Activated naive CD4-positive, alpha-beta T cell treated with anti-CD3 and anti-CD28 coated beads, Interleukin-2, amount 10 ng/mL, durations not matched to agents 7 days and 5 days (primary cell): ENCODE results near the gene SOX13.
"Not testable (repeated sequence)": the region's sequence is repeated elsewhere in the genome, so short reads cannot be mapped to it uniquely, and the experiment has no call there.

Experiments used
- CTCF ChIA-PET: fragments of 350-600 bp; sonication (Branson Sonifier 250); formaldehyde crosslinking; loops from one replicate; lab custom pipeline; 2021; ENCODE audit warnings: antibody characterized with exemption; lab: Charles Lee
- DNase-seq: peaks from one replicate; pipeline ENCODE4 v3.0.0-alpha.2; 2020
- H3K27ac Mint-ChIP-seq: one replicate; pipeline ENCODE4 v1.8.0; 2021; ENCODE audit warnings: mild to moderate bottlenecking, moderate library complexity, mixed read lengths
- H3K27me3 Mint-ChIP-seq: one replicate; pipeline ENCODE4 v1.8.0; 2021; ENCODE audit warnings: mild to moderate bottlenecking, mixed read lengths
- H3K36me3 Mint-ChIP-seq: one replicate; pipeline ENCODE4 v1.8.0; 2021; ENCODE audit warnings: mixed read lengths
- H3K4me1 Mint-ChIP-seq: one replicate; pipeline ENCODE4 v1.8.0; 2021; ENCODE audit warnings: mixed read lengths
- H3K4me3 Mint-ChIP-seq: one replicate; pipeline ENCODE4 v1.8.0; 2021; ENCODE audit warnings: mild to moderate bottlenecking, moderate library complexity, mixed read lengths
- H3K9me3 Mint-ChIP-seq: one replicate; pipeline ENCODE4 v1.8.0; 2021; ENCODE audit warnings: mixed read lengths

Gene SOX13

DNA sequence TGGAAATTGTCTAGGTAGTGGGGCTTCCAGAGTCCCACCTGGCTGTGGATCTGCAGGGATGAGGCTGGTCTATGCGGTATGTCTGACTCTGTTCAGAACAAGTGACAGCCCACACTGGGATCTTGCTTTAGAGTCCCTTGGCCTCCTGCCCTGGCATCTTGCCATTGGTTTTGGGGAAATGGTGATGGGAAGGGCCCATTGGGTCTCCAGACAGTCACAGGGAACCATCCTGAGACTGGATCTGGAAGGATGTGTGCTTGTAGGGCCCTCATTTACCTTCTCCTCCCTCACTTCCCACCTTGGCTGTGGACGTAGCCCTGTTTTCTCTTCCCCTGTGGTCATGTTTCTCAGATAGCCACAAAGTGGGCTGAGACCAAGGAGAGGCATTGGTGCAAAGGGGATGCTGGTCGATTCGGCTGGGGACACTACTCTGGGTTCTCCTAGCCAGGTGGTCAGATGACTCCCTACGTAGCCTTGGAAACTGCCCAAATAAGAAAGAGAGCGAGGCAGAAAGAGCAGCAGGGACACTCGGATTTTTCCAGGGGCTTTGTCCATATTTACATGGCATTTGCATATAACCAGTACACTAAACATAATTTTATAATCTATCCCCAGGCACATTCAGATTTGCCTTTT lies 15.1 kb downstream of the SOX13 start:
- Mint-ChIP-seq H3K4me1 (no peaks in the 10 kb centered on the region), H3K27ac (no peak overlapping the region), H3K9me3 (no peaks in the 10 kb centered on the region), H3K36me3 (no peaks in the 10 kb centered on the region), H3K27me3 (peaks cover 19% of the 10 kb centered on the region), H3K4me3 (no peak overlapping the region)
- no peak for DNase-seq
- CTCF ChIA-PET: no interaction called here

DNA sequence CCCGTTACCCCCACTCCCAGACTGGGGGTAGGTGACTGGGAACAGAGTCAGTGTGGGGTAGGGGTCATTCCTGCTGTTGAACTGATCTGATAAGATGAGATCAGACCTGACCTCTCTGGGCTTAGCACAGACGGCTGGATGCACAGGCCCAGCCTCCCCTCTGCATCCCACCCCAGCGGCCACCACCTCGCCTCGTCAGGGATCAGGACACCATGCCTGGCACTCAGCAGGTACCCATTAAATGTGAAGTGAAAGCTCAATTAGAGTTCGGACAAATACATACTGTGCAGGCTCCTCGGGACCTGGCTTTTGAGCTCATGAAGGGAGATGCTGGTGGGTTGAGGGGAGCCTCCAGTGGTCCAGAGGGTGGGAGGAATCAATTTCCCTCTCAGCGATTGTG lies 15.7 kb downstream of the SOX13 start:
- Mint-ChIP-seq H3K9me3 (no peaks in the 10 kb centered on the region), H3K4me1 (no peaks in the 10 kb centered on the region), H3K27ac (no peak overlapping the region), H3K36me3 (no peaks in the 10 kb centered on the region), H3K27me3 (peaks cover 19% of the 10 kb centered on the region), H3K4me3 (no peak overlapping the region)
- CTCF ChIA-PET: no interaction called here
- DNase-seq: no peak

DNA sequence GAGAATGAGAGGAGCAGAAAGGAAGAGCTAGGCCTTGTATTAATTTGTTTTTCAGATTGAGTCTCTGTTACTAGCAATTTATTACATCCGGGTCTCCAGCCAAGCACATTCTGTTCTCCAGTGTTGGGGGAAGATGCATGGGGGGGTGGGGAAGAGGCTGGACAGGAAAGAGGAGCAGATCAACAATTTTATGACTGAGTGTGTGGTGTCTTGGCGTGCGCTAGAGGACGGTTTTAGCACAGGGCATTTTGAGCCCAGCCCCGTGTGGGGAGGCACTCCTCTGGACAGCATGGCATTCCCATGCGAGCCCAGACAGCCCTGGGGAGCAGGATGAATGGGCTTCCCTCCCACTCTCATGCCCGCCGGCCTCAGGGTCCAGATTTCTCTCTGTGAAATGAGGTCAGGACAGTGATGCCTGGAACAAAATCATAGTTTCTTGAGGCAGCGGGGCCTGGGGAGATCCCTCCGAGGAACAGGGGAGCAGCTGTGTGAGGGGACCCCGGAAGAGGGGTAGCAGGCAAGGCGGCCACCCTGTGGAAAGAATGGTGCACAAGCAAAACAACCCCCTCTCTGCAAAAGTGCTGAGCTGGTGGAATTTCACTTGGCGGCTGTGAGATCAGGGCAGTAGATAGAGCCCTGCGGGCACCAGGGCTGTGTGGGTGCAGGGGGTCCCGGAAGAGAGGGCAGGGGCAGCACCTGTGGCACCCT lies 16.3 kb downstream of the SOX13 start:
- Mint-ChIP-seq H3K27ac (no peak overlapping the region), H3K4me3 (no peak overlapping the region), H3K27me3 (peaks cover 19% of the 10 kb centered on the region), H3K9me3 (no peaks in the 10 kb centered on the region), H3K4me1 (no peaks in the 10 kb centered on the region), H3K36me3 (no peaks in the 10 kb centered on the region)
- CTCF ChIA-PET: no interaction called here
- no peak for DNase-seq

DNA sequence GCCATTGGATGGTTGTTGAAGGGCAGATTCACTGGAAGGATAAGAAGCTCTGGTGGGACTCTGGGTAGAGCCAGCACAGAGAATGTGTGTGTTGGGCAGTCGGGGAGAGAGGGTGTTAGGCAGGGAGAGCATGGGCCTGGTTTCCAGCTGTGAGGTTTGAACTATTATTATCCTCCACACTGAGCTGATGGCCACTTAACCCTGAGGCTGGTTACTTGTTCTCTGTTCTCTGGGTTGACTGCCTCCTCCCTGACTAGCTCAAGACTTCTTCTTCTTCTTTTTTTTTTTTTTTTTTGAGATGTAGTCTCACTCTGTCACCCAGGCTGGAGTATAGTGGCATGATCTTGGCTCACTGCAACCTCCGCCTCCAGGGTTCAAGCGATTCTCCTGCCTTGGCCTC lies 17.2 kb downstream of the SOX13 start:
- CTCF ChIA-PET, DNase-seq, H3K4me3 Mint-ChIP-seq, H3K9me3 Mint-ChIP-seq, H3K27ac Mint-ChIP-seq, H3K36me3 Mint-ChIP-seq, H3K4me1 Mint-ChIP-seq: not testable (repeated sequence)
- H3K27me3 Mint-ChIP-seq: peaks cover 22% of the 10 kb centered on the region

DNA sequence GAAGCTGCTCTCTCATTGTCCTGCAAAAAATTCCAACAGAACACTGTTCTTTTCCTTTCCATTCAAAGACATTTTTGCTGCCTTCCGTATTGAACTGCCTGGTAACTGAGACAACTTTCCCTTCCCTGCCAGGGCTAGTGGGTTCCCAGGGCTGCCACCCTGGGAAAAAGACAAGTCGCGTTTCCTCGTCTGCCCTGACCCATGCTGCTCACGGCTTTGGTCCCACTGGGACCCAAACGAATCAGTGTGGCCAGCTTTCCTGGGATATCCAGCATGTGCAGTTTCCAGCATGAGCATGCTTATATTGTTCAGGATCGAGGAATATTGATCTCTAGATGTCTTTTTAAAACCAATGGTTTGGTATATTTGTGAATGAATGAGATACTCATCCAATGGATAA lies 18.2 kb downstream of the SOX13 start:
- CTCF ChIA-PET: interaction anchor here (0.7 kb wide), 1 partner anchor 22 kb away, joined by 3 read pairs; no protein-coding TSS in a partner anchor
- Mint-ChIP-seq H3K4me3 (no peak overlapping the region), H3K27me3 (peaks cover 22% of the 10 kb centered on the region), H3K9me3 (no peaks in the 10 kb centered on the region), H3K4me1 (no peaks in the 10 kb centered on the region), H3K27ac (no peak overlapping the region), H3K36me3 (no peaks in the 10 kb centered on the region)
- no peak for DNase-seq

DNA sequence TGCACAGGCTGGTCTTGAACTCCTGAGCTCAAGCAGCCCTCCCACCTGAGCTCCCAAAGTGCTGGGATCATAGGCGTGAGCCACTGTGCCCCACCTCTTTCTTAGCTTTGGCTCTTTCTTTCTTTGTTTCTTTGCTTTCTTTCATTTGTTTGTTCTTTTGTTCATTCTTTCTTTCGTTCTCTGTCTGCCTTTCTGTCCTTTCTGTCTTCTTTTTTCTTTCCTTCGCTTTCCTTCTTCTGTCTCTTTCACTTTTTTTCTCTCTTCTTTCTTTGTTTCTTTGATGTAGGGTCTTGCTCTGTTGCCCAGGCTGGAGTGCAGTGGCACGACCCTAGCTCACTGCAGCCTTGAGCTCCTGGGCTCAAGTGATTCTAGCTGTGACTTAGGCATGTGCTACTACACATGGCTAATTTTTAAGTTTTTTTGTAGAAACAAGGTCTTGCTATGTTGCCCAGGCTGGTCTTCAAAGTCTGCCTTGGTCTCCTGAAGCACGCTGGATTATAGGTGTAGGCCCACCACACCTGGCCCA lies 18.9 kb downstream of the SOX13 start:
- Mint-ChIP-seq H3K9me3 (no peaks in the 10 kb centered on the region), H3K27me3 (peaks cover 25% of the 10 kb centered on the region), H3K36me3 (no peaks in the 10 kb centered on the region), H3K4me3 (no peak overlapping the region), H3K4me1 (no peaks in the 10 kb centered on the region), H3K27ac (no peak overlapping the region)
- CTCF ChIA-PET: no interaction called here
- no peak for DNase-seq

DNA sequence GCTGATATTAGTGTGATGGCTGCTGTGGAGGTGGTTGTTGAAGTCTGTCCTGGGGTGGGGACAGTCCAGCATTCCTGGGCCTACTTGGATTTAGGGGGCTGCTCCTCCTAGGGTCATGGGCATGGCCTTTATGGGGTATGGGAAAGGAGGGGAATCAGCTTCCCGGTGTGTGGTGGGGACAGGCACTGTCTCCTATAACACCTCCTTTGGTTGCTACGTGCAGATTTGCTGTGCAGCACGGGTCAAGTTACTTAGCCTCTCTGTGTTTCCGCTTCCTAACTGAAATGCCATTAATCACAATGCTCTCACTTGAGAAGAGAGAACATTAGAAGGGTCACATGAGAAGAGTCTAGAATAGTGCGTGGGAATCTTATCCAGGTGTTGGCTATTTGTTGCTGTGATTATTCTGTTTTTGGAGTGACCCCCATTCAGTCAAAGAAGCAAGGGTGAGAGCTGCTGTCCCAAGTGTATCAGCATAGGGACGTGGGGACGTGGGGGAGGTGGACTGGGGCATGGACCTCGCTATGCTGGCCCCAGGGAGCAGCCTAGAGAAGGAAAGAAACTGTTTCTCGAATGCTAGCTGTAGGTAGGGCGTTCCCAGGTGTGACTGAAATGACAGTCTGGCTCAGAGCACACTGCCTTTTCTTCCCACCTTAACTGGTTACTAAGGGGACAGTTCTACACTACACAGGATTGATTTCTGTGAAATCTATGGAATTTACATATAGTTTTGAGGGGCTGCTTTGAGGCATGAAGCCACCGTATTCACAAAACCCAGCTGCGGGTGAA lies 19.9 kb downstream of the SOX13 start:
- Mint-ChIP-seq H3K4me1 (no peaks in the 10 kb centered on the region), H3K27me3 (peaks cover 28% of the 10 kb centered on the region), H3K9me3 (no peaks in the 10 kb centered on the region), H3K36me3 (no peaks in the 10 kb centered on the region), H3K27ac (no peak overlapping the region), H3K4me3 (no peak overlapping the region)
- DNase-seq: no peak
- CTCF ChIA-PET: interaction anchor here (0.7 kb wide), 1 partner anchor 36 kb away, joined by 3 read pairs; no protein-coding TSS in a partner anchor

DNA sequence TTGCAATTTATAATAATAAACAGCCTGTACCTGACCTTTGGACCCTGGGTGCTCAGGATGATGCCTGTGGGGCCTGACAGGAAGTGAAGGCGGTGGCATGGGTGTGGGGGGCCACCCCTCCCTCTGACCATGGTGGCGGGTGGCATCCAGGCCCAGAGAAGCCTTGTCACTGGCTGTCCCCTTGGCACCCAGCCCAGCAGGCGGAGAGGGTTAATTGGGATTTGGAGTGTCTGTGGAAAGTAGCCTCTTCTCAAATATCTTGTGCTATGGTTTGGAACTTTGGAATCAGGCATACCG lies 20.5 kb downstream of the SOX13 start:
- Mint-ChIP-seq H3K36me3 (no peaks in the 10 kb centered on the region), H3K27ac (no peak overlapping the region), H3K4me1 (no peaks in the 10 kb centered on the region), H3K9me3 (no peaks in the 10 kb centered on the region), H3K27me3 (peaks cover 28% of the 10 kb centered on the region), H3K4me3 (no peak overlapping the region)
- no peak for DNase-seq
- CTCF ChIA-PET: interaction anchor here (0.7 kb wide), 1 partner anchor 36 kb away, joined by 3 read pairs; no protein-coding TSS in a partner anchor

DNA sequence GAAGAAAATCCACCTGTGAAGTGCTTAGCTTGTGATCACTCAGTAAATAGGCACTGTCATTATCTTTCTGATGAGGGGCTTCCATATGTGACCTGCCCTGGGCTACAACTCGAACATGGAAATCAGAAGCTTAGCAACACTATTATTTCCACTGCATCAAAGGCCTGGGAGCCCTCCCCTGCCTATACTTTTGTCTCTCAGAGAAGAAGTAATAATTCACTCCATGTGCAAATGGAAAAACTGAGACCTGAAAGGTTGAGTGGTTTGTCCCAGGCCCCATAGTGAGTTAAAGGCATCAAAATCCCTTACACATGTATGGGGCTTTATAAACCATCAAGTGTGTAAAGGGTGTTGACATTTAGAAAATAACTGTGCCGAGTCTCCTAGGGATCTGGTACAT lies 20.9 kb downstream of the SOX13 start:
- Mint-ChIP-seq H3K4me1 (no peaks in the 10 kb centered on the region), H3K4me3 (no peak overlapping the region), H3K27ac (no peak overlapping the region), H3K36me3 (no peaks in the 10 kb centered on the region), H3K9me3 (no peaks in the 10 kb centered on the region), H3K27me3 (peaks cover 31% of the 10 kb centered on the region)
- CTCF ChIA-PET: interaction anchor here (0.7 kb wide), 1 partner anchor 35 kb away, joined by 3 read pairs; no protein-coding TSS in a partner anchor
- no peak for DNase-seq

DNA sequence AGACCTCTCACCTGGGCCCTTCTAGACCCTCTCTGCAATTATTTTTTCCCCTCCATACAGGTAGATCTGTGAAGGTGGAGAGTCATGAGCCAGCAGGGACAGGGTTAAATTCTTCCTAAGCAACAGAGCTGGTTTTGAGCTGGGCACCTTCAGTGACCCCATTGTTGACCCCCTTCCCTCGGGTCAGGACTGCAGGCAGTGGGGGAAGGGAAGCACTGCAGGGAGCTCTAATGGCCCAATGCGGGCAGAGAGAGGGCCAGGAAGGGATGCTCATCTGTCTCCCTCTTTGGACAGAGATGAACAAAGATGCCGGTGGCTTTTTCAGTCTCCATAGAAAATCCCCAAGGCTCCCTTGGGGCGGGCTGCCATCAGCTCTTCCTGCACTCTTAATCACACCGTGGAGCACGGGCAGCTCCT lies 21.4 kb downstream of the SOX13 start:
- Mint-ChIP-seq H3K4me3 (no peak overlapping the region), H3K36me3 (no peaks in the 10 kb centered on the region), H3K9me3 (no peaks in the 10 kb centered on the region), H3K27ac (no peak overlapping the region), H3K4me1 (no peaks in the 10 kb centered on the region), H3K27me3 (peaks cover 30% of the 10 kb centered on the region)
- no peak for DNase-seq
- CTCF ChIA-PET: no interaction called here

DNA sequence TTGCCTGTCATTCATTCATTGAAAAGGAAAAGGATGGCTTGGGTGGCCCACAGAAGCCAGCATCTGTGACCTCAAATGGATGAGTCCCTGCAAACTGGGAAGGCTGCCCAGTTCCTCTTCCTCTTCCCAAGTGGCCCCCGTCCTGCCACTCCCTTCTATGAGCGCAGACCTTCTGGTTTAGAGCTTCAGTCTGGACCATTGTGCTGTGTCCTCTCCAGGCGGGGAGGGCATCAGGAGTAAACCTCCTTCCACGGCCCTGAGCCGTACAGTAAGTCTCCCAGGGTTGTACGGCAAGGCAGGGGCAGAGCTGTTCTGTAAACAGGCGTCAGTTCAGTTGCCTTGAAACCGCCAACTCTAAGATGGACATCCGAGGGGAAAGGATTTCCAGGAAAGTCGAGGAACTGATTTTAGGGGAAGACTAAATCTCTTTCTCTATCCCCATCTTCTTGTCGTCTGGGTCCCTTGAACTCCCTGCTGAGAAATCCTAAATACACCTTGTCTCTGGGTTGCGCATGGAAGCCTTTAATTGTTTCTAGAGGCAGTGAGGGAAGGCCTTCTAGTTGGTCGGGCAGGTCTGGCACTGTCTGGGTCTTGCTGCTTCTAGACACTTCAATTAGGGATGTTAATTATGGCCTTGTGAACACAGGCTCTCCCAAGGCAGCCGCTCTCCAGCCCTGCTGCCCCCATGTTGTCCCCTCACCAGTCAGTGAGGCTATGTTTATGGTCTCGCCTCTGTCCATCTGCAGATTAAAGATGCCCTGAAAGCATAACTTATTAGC lies 22.1 kb downstream of the SOX13 start:
- Mint-ChIP-seq H3K4me3 (no peak overlapping the region), H3K4me1 (no peaks in the 10 kb centered on the region), H3K27me3 (peaks cover 30% of the 10 kb centered on the region), H3K9me3 (no peaks in the 10 kb centered on the region), H3K27ac (no peak overlapping the region), H3K36me3 (no peaks in the 10 kb centered on the region)
- CTCF ChIA-PET: no interaction called here
- no peak for DNase-seq

DNA sequence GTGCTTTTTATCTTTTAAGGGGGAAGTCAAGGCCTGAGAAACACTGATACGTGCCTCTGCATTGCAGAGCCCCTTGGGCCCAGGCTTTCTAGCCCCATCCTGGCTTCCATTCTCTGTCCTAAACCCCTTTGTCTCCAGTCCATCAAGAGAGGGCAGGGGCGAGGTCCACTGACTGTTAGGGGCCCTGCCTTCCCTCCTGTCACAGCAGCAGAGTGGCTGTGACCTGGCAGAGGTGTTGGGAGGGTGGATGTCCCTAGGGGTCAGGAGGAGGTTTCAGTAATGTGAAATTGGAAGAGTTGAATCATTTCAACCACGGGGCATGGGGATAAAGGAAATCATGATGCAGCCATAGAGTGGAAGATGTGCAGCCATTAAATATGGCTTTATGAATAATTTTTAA lies 24.0 kb downstream of the SOX13 start:
- CTCF ChIA-PET: interaction anchor here (0.6 kb wide), 1 partner anchor 200 kb away, joined by 5 read pairs; no protein-coding TSS in a partner anchor
- Mint-ChIP-seq H3K4me3 (no peak overlapping the region), H3K27ac (no peak overlapping the region), H3K36me3 (no peaks in the 10 kb centered on the region), H3K27me3 (peaks cover 37% of the 10 kb centered on the region), H3K4me1 (no peaks in the 10 kb centered on the region), H3K9me3 (no peaks in the 10 kb centered on the region)
- DNase-seq: no peak

DNA sequence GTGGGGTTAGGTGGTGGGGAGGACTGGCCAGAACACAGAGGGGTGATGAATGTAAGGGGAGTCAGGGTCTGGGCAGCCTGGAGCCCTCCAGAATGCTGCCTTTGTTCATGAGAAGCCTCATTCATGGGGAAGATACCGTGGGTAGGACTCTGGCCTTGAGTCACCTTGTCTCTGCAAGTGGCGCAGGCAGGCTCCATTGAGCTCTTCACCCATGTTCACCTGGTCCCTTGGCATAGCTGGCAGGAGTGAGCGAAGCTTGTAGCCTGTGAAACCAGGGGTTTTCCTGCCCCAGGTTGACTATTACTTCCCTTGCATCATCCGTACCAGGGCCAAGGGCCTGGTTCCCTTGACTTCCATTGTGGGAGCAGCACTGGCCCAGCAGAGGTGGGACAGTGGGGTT lies 25.8 kb downstream of the SOX13 start:
- Mint-ChIP-seq H3K27ac (no peak overlapping the region), H3K4me3 (no peak overlapping the region), H3K4me1 (peaks cover 16% of the 10 kb centered on the region), H3K9me3 (no peaks in the 10 kb centered on the region), H3K36me3 (no peaks in the 10 kb centered on the region), H3K27me3 (peaks cover 38% of the 10 kb centered on the region)
- no peak for DNase-seq
- CTCF ChIA-PET: interaction anchor here (1.2 kb wide), 1 partner anchor 30 kb away, joined by 7 read pairs; no protein-coding TSS in a partner anchor

DNA sequence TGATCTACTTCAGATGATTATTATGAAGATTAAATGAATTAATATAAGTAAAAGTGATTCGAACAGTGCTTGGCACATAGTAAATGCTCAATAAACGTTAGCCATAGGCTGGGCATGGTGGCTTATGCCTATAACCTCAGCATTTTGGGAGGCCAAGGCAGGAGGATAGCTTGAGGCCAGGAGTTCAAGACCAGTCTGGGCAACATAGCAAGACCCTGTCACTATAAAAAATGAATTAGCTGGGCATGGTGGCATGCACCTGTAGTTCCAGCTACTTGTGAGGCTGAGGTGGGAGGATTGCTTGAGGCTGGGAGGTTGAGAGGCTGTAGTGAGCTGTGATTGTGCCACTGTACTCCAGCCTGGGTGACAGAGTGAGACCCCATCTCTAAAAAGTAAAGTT lies 26.8 kb downstream of the SOX13 start:
- H3K9me3 Mint-ChIP-seq, DNase-seq, H3K27ac Mint-ChIP-seq, H3K4me3 Mint-ChIP-seq, CTCF ChIA-PET, H3K36me3 Mint-ChIP-seq: not testable (repeated sequence)
- peaks cover 26% of the 10 kb centered on the region for H3K4me1 Mint-ChIP-seq
- H3K27me3 Mint-ChIP-seq: peaks cover 42% of the 10 kb centered on the region
